Neural cell (in vitro differentiated cells): ENCODE results near the gene DPH3.

Source experiments
- EP300 ChIP-seq: fragments of 450-650 bp; conservative IDR thresholded peaks from 2 replicates; pipeline ENCODE4 v1.6.1; 2014; ENCODE audit warnings: antibody characterized with exemption, mild to moderate bottlenecking, moderate library complexity; ENCODE audit not compliant: poor library complexity, severe bottlenecking
- TF ChIP-seq, protein P1 (sequence below): fragments of 450-650 bp; IDR thresholded peaks from 2 replicates; pipeline ENCODE4 v1.5.1; 2014; ENCODE audit warnings: antibody characterized with exemption, mild to moderate bottlenecking, moderate library complexity; ENCODE audit not compliant: poor library complexity, severe bottlenecking

DNA sequence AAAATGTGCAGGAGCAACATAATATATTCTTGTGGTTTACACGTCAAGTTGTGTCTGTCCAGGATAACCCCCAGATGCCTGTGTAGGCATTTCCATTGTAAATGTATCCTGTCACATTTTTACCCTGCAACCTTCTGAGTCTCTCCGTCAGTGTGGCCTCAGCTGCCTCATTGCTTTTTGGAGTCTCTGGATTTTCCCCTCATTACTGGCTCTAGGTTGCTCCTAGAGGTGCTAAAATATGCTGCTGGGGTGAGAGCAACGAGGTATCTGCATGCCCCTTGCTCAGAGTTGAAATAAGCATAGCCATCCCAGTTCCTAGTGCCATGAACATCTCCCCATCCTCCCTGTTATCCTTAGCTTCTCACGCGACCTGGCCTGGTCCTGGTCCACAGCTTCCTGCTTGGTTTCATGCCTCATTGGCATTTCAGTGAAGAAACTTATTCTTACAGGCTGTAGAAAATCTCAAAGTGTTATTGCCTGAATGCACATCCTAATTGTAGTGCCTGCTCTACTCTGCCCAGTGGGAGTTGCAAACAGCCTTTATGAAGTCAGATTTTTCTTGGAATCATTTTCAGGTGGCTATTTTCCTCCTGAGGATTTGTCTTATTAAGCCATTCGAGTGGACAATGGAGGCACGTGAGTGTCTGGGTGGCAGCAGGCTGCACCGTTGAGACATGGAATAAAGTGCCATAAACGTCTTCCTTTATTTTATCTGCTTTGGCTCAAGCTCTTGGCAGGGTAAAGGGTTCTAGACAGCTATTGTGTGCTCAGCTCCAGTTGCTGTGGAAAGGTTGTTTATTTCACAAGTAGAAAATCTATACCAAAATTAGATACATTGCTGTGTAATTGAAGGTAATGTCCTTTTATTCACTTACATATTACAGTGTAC, 33.5 kb upstream of the DPH3 start:
- TF ChIP-seq, protein P1, sequence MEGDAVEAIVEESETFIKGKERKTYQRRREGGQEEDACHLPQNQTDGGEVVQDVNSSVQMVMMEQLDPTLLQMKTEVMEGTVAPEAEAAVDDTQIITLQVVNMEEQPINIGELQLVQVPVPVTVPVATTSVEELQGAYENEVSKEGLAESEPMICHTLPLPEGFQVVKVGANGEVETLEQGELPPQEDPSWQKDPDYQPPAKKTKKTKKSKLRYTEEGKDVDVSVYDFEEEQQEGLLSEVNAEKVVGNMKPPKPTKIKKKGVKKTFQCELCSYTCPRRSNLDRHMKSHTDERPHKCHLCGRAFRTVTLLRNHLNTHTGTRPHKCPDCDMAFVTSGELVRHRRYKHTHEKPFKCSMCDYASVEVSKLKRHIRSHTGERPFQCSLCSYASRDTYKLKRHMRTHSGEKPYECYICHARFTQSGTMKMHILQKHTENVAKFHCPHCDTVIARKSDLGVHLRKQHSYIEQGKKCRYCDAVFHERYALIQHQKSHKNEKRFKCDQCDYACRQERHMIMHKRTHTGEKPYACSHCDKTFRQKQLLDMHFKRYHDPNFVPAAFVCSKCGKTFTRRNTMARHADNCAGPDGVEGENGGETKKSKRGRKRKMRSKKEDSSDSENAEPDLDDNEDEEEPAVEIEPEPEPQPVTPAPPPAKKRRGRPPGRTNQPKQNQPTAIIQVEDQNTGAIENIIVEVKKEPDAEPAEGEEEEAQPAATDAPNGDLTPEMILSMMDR: no peak
- TF ChIP-seq EP300: no peak
